ENCODE data around the gene TRPM6.

Gene TRPM6

GRCh38 chr9:74674077-74674476 lies 213.6 kb downstream of the TRPM6 start:
- DNase-seq (ENCODE audit: insufficient read length, low spot score) = no peak
- no peak for TF ChIP-seq POLR2AphosphoS5 (IDR thresholded peaks at IDR 0.05; ENCODE audit: low read depth, low read length)
- no peak for TF ChIP-seq POU2F2 (IDR thresholded peaks at IDR 0.05; ENCODE audit: low read depth, low read length)
- no peak for TF ChIP-seq PAX5 (IDR thresholded peaks at IDR 0.05; ENCODE audit: insufficient read depth, low read length, severe bottlenecking)
- FAIRE-seq = no peak

All from GM12891 (cell line).